Measurements from ENCODE around the gene LAMTOR1. TPM values are rescaled to one million over a fixed set of nuclear protein-coding genes. Genes with fewer than 3 reads are reported as not detected.
"Not testable (repeated sequence)": the region's sequence is repeated elsewhere in the genome, so short reads cannot be mapped to it uniquely, and the experiment has no call there.

LAMTOR1 gene
- total RNA-seq, 1 experiment from 2014 or later = 101 TPM

DNA sequence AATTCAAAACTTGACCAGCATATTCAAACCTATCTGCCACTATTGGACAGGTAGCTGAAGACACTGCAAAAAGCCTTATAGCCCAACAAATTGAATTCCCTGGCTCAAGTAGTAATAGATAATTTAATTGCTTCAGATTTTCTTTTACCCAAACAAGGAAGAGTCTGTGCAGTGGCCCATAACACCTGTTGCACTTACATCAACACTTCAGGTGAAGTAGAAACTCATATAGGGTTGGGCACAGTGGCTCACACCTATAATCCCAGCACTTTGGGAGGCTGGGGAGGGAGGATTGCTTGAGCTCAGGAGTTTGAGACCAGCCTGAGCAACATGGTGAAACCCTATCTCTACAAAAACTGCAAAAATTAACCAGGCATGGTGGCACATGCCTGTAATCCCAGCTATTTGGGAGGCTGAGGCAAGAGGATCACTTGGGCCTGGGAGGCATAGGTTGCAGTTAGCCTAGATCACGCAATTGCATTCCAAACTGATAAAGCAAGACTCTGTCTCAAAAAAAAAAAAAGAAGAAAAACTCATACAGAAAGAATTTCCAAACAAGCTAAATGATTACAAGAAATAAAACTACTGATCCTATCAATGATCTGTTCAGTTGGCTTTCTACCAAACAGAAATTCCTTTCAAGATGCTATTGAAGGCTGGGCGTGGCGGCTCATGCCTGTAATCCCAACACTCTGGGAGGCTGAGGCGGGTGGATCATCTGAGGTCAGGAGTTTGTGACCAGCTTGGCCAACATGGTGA lies 41.9 kb upstream of the LAMTOR1 start:
- Histone ChIP-seq H3K36me3 (ENCODE audit: insufficient read depth, low read length, poor library complexity, severe bottlenecking) (no peaks in the 10 kb centered on the region), H3K4me1 (ENCODE audit: insufficient read depth, low read length, poor library complexity, severe bottlenecking) (no peaks in the 10 kb centered on the region), H3K4me3 (ENCODE audit: low read depth, low read length, poor library complexity, severe bottlenecking) (no peak overlapping the region), H3K9me3 (ENCODE audit: low read depth, low read length, poor library complexity, severe bottlenecking) (no peaks in the 10 kb centered on the region), H3K27me3 (replicated peaks; ENCODE audit: insufficient read depth, low read depth, low read length, poor library complexity) (no peaks in the 10 kb centered on the region), H3K27ac (ENCODE audit: low read depth, low read length, poor library complexity, severe bottlenecking) (no peak overlapping the region)
- POLR2A ChIA-PET (ENCODE audit: low non-redundant PET) = no interaction called here
- CTCF ChIA-PET = interaction anchor here (0.6 to 2.4 kb wide), 2 partner anchors 26 to 120 kb away, joined by 3 to 19 read pairs; no protein-coding TSS in a partner anchor
- intact Hi-C loops (cut with micrococcal nuclease; ENCODE audit: unreplicated experiment) = loop anchor here (1.0 kb wide), 1 partner anchor 120 kb away; no protein-coding TSS in a partner anchor
- no peak for DNase-seq (ENCODE audit: low spot score)
- TF ChIP-seq, protein P1, sequence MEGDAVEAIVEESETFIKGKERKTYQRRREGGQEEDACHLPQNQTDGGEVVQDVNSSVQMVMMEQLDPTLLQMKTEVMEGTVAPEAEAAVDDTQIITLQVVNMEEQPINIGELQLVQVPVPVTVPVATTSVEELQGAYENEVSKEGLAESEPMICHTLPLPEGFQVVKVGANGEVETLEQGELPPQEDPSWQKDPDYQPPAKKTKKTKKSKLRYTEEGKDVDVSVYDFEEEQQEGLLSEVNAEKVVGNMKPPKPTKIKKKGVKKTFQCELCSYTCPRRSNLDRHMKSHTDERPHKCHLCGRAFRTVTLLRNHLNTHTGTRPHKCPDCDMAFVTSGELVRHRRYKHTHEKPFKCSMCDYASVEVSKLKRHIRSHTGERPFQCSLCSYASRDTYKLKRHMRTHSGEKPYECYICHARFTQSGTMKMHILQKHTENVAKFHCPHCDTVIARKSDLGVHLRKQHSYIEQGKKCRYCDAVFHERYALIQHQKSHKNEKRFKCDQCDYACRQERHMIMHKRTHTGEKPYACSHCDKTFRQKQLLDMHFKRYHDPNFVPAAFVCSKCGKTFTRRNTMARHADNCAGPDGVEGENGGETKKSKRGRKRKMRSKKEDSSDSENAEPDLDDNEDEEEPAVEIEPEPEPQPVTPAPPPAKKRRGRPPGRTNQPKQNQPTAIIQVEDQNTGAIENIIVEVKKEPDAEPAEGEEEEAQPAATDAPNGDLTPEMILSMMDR (conservative IDR thresholded peaks at IDR 0.05; ENCODE audit: low read depth, low read length) = no peak
- TF ChIP-seq EZH2 (IDR thresholded peaks at IDR 0.05; ENCODE audit: borderline replicate concordance, low read depth, low read length, poor library complexity, severe bottlenecking) = no peak
- no TSS peak for BruUV-seq (replicated peaks)

DNA sequence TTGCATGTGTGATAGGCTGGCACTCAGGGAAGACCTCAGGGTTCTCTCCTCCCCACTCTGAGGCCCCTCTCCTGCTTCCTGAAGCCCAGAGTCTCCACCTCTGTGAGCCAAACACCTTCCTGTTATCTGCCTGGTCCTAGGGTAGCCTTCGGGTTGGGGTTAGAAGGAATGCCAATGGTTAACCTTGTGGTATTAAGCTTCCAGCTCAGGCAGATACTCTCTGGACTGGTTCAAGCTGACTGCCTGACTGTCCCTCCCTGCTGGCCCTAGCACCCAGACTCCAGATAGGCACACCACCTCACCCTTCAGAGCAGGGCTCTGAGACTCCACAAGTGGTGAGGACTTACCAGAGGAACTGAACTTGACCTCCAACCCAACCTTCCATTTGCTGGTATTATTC lies 39.4 kb upstream of the LAMTOR1 start:
- not testable (repeated sequence) for H3K4me3 ChIP-seq (ENCODE audit: low read depth, low read length, poor library complexity, severe bottlenecking); H3K27me3 ChIP-seq (replicated peaks; ENCODE audit: insufficient read depth, low read depth, low read length, poor library complexity); H3K36me3 ChIP-seq (ENCODE audit: insufficient read depth, low read length, poor library complexity, severe bottlenecking); BruUV-seq (replicated peaks); H3K27ac ChIP-seq (ENCODE audit: low read depth, low read length, poor library complexity, severe bottlenecking); H3K4me1 ChIP-seq (ENCODE audit: insufficient read depth, low read length, poor library complexity, severe bottlenecking); DNase-seq (ENCODE audit: low spot score); H3K9me3 ChIP-seq (ENCODE audit: low read depth, low read length, poor library complexity, severe bottlenecking)
- ChIA-PET CTCF (interaction anchor here (0.6 kb wide), 1 partner anchor 38 kb away, joined by 3 read pairs; no protein-coding TSS in a partner anchor), POLR2A (ENCODE audit: low non-redundant PET) (interaction anchor here (0.6 kb wide), 1 partner anchor 40 kb away, joined by 5 read pairs; no protein-coding TSS in a partner anchor)
- intact Hi-C loops (cut with micrococcal nuclease; ENCODE audit: unreplicated experiment) = loop anchor here (2.0 kb wide), 1 partner anchor 38 kb away; no protein-coding TSS in a partner anchor

DNA sequence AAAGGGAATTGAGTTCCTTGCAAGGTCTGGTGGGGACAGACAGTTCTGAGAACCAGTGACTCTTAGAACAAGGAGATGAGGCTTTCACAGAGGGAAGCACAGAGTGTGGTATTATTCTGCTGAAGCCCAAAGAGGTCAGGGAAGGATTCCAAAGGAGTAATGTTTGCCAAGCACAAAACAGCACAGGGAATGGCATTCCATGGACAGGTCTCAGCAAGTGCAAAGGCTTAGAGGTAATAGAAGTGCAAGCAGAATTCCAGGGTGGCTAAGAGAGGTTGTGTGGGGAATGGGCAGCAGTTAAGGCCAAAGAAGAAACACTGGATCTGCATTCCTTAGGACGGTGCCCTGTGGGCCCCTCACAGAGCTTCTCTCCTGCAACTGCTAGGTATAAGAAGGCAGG lies 39.0 kb upstream of the LAMTOR1 start:
- not testable (repeated sequence) for H3K4me3 ChIP-seq (ENCODE audit: low read depth, low read length, poor library complexity, severe bottlenecking); H3K4me1 ChIP-seq (ENCODE audit: insufficient read depth, low read length, poor library complexity, severe bottlenecking); H3K36me3 ChIP-seq (ENCODE audit: insufficient read depth, low read length, poor library complexity, severe bottlenecking); BruUV-seq (replicated peaks); H3K27ac ChIP-seq (ENCODE audit: low read depth, low read length, poor library complexity, severe bottlenecking); H3K27me3 ChIP-seq (replicated peaks; ENCODE audit: insufficient read depth, low read depth, low read length, poor library complexity); H3K9me3 ChIP-seq (ENCODE audit: low read depth, low read length, poor library complexity, severe bottlenecking); DNase-seq (ENCODE audit: low spot score)
- POLR2A ChIA-PET (ENCODE audit: low non-redundant PET) = interaction anchor here (0.6 kb wide), 1 partner anchor 41 kb away, joined by 5 read pairs; no protein-coding TSS in a partner anchor
- intact Hi-C loops (cut with micrococcal nuclease; ENCODE audit: unreplicated experiment) = loop anchor here (2.0 kb wide), 1 partner anchor 39 kb away; no protein-coding TSS in a partner anchor
- CTCF ChIA-PET = interaction anchor here (0.6 kb wide), 1 partner anchor 39 kb away, joined by 3 read pairs; no protein-coding TSS in a partner anchor

DNA sequence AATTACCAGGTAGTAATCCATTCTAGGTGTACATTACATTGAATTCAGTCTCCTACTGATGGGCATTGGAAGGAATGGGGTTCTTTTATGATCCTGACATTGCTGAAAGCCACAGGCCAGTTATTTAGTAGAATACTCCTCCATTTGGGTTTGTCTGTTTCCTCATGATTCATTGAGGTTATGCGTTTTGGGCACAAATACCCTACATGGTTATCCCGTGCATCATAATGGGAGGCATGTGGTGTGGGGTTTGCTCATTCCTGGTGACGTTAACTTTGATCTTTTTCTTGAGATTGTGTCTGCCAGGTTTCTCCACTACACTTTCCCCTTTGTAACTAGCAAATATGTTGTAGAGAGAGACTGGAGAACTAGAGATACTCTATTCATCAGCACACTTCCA lies 38.0 kb upstream of the LAMTOR1 start:
- H3K27ac ChIP-seq (ENCODE audit: low read depth, low read length, poor library complexity, severe bottlenecking) = no peak overlapping the region
- no peak overlapping the region for H3K4me3 ChIP-seq (ENCODE audit: low read depth, low read length, poor library complexity, severe bottlenecking)
- H3K27me3 ChIP-seq (replicated peaks; ENCODE audit: insufficient read depth, low read depth, low read length, poor library complexity) = no peaks in the 10 kb centered on the region
- DNase-seq (ENCODE audit: low spot score) = no peak
- H3K36me3 ChIP-seq (ENCODE audit: insufficient read depth, low read length, poor library complexity, severe bottlenecking) = no peaks in the 10 kb centered on the region
- POLR2A ChIA-PET (ENCODE audit: low non-redundant PET) = interaction anchor here (0.7 kb wide), 1 partner anchor 122 kb away, joined by 10 read pairs; no protein-coding TSS in a partner anchor
- BruUV-seq (replicated peaks) = no TSS peak
- CTCF ChIA-PET = interaction anchor here (0.5 kb wide), 1 partner anchor 145 kb away, joined by 4 read pairs; no protein-coding TSS in a partner anchor
- intact Hi-C loops (cut with micrococcal nuclease; ENCODE audit: unreplicated experiment) = no loop called here
- no peak for TF ChIP-seq EZH2 (IDR thresholded peaks at IDR 0.05; ENCODE audit: borderline replicate concordance, low read depth, low read length, poor library complexity, severe bottlenecking)
- TF ChIP-seq, protein P1 (conservative IDR thresholded peaks at IDR 0.05; ENCODE audit: low read depth, low read length) = no peak
- no peaks in the 10 kb centered on the region for H3K9me3 ChIP-seq (ENCODE audit: low read depth, low read length, poor library complexity, severe bottlenecking)
- H3K4me1 ChIP-seq (ENCODE audit: insufficient read depth, low read length, poor library complexity, severe bottlenecking) = no peaks in the 10 kb centered on the region
